IPS-15b (cell line): Measurements from ENCODE around the gene ADAMTS1.
"Not testable (repeated sequence)": the region's sequence is repeated elsewhere in the genome, so short reads cannot be mapped to it uniquely, and the experiment has no call there.

Experiments used
- H3K27me3 ChIP-seq: one replicate; pipeline ENCODE4 v1.6.1; 2013; ENCODE audit warnings: low read length; ENCODE audit not compliant: control insufficient read depth, insufficient read depth
- H3K36me3 ChIP-seq: one replicate; pipeline ENCODE4 v1.6.1; 2013; ENCODE audit warnings: low read length; ENCODE audit not compliant: control insufficient read depth, insufficient read depth
- H3K4me1 ChIP-seq: one replicate; pipeline ENCODE4 v1.6.1; 2013; ENCODE audit warnings: mild to moderate bottlenecking, low read length; ENCODE audit not compliant: control insufficient read depth, insufficient read depth
- H3K4me3 ChIP-seq: one replicate; pipeline ENCODE4 v1.5.1; 2013; ENCODE audit warnings: low read depth, low read length
- H3K9ac ChIP-seq: one replicate; pipeline ENCODE4 v1.6.1; 2013; ENCODE audit warnings: low read depth, mild to moderate bottlenecking, low read length
- H3K9me3 ChIP-seq: one replicate; pipeline ENCODE4 v1.6.1; 2013; ENCODE audit warnings: mild to moderate bottlenecking, low read length; ENCODE audit not compliant: control insufficient read depth, insufficient read depth

The ADAMTS1 gene

DNA sequence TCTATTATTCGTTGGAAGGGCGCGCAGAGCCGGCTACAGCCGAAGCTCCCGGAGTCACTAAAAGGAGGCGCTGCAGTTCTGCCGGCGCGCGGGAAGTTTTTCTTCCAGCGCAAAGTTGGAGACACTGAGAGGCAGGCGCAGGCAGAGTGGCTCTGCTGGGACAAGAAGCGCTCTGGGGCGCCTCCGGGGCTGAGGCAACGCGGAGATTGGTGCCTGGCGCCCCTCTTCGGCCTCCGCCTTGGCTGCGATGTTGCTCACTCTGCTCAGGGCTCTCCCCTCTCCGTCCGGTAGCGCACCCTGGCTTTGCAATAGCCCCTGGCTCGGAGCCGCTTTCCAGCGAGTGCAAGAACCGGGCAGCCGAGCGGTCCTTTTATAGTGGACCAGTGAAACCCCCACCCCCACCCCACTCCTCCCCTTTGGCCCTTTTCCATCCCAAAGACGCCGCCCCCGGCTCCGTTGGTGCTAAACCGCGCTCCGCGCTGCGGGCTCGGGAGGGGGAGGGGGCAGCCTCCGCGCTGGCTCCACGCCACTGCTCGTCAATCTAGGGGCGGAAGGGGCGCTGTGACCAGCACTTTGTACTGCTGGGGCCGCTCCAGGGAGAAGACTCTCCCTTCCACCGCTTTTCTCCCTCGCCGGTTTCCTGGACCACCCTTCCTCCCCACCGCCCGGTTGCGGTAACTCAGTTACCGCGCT, at the start of gene ADAMTS1:
Gene ADAMTS1 (minus strand): TSS at position 344 of the 693 bp plus-strand sequence. CDS start 455 bp downstream, outside the sequence.
- H3K27me3 ChIP-seq: peaks cover 40% of the 10 kb centered on the region
- peaks cover 1% of the 10 kb centered on the region for H3K36me3 ChIP-seq
- H3K9ac ChIP-seq: peak within 1 kb of the TSS; percentile 62
- no peaks in the 10 kb centered on the region for H3K9me3 ChIP-seq
- peaks cover 6% of the 10 kb centered on the region for H3K4me1 ChIP-seq
- H3K4me3 ChIP-seq: peak within 1 kb of the TSS; percentile 73

DNA sequence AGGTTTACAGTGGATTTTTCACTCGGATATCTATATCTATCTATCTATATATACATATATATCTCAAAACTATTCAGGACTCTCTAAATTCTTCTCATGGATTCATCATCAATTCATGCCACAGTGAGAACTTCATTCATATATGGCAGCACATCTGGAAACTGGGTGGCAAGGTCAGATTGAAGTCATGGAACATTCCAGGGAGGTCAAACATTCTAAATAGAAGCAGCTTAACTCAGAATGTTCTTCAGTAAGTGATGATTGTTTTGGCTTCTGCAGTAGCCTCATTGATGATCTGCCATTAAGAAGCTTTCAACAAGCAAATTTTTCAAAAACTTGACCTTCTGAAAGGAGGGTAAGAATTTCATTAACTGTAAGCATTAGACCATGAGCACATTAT, 46.9 kb upstream of the ADAMTS1 start:
- Histone ChIP-seq H3K36me3 (no peaks in the 10 kb centered on the region), H3K4me3 (no peak overlapping the region), H3K9me3 (no peaks in the 10 kb centered on the region), H3K27me3 (no peaks in the 10 kb centered on the region), H3K9ac (no peak overlapping the region), H3K4me1 (no peaks in the 10 kb centered on the region)

DNA sequence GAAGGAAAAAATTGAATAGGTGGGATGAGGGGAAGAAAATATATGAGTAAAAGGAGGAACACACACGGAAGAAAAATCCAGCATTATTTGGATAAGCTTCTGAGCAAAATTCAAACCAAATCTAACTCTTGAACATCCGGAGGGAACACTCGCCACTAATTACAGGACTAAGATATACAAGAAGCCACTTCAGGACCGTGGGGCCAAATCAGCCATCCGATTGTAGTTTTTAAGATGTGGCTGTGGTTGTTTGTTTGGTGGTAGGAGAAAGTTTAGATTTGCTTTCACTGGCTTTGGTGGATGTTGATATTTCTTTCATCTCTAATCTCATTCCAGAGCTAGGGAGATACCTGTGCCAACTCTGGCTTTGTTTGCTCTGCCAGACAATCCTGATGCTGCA, 43.7 kb upstream of the ADAMTS1 start:
- H3K9me3 ChIP-seq: no peaks in the 10 kb centered on the region

DNA sequence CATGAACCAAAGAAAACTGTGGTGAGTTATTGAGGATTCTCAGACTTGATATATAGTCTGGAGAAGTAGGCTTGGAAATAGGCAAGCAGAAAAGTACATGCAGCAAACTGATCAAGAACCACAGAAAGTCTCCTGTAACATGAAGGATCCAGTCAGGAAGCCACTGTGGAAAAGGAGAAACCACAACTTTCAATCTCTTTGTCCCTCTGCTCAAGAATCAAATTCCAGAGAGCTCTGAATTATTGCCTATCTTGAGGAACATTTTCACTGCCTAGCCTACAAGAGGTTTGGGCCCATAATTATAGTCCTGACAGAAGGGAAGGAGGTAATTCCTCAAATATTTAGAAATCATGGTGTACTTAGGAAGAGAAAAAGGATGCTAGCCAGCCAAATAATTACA, 43.0 kb upstream of the ADAMTS1 start:
- no peaks in the 10 kb centered on the region for H3K27me3 ChIP-seq
- no peaks in the 10 kb centered on the region for H3K36me3 ChIP-seq
- H3K4me1 ChIP-seq: no peaks in the 10 kb centered on the region
- H3K9me3 ChIP-seq: no peaks in the 10 kb centered on the region
- no peak overlapping the region for H3K9ac ChIP-seq
- no peak overlapping the region for H3K4me3 ChIP-seq

More for the DNA sequence above, 43.7 kb upstream of the ADAMTS1 start:
- Histone ChIP-seq H3K36me3 (no peaks in the 10 kb centered on the region), H3K4me1 (no peaks in the 10 kb centered on the region), H3K9ac (no peak overlapping the region), H3K27me3 (no peaks in the 10 kb centered on the region), H3K4me3 (no peak overlapping the region)

DNA sequence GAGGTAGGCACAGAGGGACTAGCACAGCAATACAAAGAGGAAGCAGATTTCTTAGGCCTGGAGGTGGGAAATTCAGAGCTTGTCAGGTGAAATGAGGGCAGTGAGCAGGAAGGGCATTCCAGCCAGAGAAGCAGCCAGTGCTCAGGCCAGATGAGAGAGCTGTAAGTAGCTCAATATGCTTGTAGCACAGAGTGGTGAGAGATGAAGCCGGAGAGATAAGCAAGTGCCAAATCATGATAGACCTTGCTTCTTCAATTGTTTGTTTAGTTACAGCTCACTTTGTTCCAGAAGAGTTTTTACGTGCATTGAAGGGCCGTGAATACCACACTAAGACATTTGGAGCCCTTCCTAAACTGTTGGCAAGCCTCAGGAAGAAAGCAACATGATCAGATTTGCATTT, 42.0 kb upstream of the ADAMTS1 start:
- Histone ChIP-seq H3K4me1 (no peaks in the 10 kb centered on the region), H3K9ac (no peak overlapping the region), H3K27me3 (no peaks in the 10 kb centered on the region), H3K9me3 (no peaks in the 10 kb centered on the region), H3K4me3 (no peak overlapping the region), H3K36me3 (no peaks in the 10 kb centered on the region)

DNA sequence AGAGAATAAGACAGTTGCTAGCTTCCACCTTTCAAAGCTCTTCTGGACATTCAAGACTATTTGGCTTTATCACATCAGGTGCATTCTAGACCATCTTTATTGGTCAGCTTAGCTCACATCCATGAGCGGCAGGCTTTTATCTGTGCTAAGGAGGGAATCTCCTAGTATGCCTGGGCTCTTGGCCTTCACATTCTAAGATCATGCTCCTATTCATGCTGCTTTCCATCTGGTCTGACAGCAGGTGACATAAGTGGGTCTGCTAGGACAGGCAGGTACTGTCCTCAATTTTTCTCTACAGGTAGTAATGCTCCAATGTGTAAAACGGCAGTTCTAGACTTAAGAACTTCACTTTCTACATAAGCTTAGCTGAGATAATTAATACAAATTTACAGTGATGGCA, 39.2 kb upstream of the ADAMTS1 start:
- Histone ChIP-seq H3K4me3 (no peak overlapping the region), H3K36me3 (no peaks in the 10 kb centered on the region), H3K9me3 (no peaks in the 10 kb centered on the region), H3K9ac (no peak overlapping the region), H3K4me1 (no peaks in the 10 kb centered on the region), H3K27me3 (no peaks in the 10 kb centered on the region)

DNA sequence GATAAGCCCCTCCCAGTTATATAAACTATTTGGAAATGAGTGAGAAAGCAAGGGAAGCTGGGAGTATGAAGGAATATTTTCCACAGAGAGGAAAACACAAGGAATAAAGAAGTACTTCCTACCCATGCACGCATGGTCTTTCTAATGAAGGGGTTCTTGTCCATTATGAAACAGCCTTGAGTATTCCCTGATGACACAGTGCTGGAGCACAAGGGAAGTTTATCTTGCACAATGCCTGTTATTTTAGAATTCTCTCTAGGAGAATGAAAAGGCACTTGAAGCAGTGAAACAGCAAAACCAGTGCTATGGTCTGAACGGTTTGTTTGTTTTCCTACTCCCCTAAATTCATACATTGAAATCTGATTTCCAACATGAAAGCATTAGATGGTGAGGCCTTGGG, 38.6 kb upstream of the ADAMTS1 start:
- H3K9ac ChIP-seq: no peak overlapping the region
- no peaks in the 10 kb centered on the region for H3K27me3 ChIP-seq
- no peaks in the 10 kb centered on the region for H3K9me3 ChIP-seq
- H3K4me1 ChIP-seq: no peaks in the 10 kb centered on the region
- no peak overlapping the region for H3K4me3 ChIP-seq
- no peaks in the 10 kb centered on the region for H3K36me3 ChIP-seq

DNA sequence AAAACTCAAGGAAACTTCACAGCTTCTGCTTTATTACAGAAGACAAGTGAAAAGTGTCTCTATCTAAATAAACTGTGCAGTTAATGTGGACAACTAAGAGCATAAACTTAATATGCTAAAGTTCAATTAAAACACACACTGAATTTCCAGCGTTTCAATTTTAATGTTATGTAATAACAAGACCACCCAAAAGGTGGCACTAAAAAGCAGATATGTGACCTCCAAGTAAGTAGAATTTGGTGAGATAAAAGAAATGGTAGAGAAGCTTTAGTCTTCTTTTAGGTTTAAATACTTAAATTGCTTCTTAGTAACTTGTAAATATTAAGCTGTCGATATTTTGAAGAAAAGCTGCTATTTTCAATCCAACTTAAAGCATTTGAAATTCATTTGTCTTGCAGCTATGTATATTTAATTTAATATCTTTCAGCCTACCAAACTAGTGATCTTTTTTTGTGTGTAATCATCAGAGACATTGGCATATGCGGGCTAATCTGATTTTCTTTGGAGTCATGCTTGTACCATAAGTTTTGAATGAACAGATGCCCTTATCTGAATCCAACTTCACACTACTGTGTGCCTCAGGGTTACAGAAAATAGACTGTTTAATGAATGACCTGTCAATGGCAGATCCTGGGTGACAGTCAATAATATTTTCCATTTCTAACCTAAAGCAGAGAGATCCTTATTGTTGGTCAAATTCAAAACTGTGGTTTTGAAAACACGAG, 36.5 kb upstream of the ADAMTS1 start:
- Histone ChIP-seq H3K4me3 (no peak overlapping the region), H3K9ac (peak overlapping the region; percentile 2), H3K9me3 (no peaks in the 10 kb centered on the region), H3K36me3 (no peaks in the 10 kb centered on the region), H3K27me3 (no peaks in the 10 kb centered on the region), H3K4me1 (no peaks in the 10 kb centered on the region)

DNA sequence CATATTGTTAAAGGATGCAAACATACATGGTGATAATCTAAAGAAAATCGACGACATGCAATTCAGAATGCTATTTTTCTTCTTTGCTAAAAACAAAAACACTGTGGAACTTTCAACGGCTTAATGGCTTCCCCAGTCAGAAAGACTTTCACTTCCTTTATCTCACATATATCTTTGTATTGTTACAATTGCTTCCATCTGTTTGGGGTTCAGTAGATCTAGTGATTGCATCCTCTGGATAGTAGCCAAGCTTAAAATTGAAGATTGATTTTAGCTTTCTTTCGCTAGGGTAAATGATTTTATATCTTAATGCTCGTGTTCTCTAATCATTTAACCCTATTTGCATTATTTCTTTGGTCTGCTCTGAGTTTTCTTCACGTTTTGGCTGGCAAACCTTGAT, 31.8 kb upstream of the ADAMTS1 start:
- Histone ChIP-seq H3K9ac (no peak overlapping the region), H3K27me3 (no peaks in the 10 kb centered on the region), H3K36me3 (no peaks in the 10 kb centered on the region), H3K4me1 (no peaks in the 10 kb centered on the region), H3K9me3 (no peaks in the 10 kb centered on the region), H3K4me3 (no peak overlapping the region)

DNA sequence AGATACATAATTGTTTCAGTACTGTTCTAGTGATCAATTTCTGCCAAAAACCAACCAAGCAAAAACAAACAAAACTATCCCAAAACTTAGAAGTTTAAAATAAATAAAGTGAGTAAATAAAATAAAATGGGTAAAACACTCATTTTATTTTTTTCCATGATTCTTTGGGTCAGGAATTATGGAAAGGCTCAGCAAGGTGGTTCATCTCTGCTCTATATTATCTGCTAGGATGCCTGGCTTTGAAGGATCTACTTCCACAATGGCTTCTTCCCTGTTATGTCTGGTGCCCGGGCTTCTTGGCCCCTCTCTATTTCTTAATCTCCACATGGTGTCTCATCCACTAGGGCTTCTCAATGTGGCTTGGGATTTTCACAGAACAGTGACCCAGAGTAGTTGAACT, 29.1 kb upstream of the ADAMTS1 start:
- Histone ChIP-seq H3K9me3 (no peaks in the 10 kb centered on the region), H3K27me3 (no peaks in the 10 kb centered on the region), H3K9ac (no peak overlapping the region), H3K4me1 (no peaks in the 10 kb centered on the region), H3K4me3 (no peak overlapping the region), H3K36me3 (no peaks in the 10 kb centered on the region)

DNA sequence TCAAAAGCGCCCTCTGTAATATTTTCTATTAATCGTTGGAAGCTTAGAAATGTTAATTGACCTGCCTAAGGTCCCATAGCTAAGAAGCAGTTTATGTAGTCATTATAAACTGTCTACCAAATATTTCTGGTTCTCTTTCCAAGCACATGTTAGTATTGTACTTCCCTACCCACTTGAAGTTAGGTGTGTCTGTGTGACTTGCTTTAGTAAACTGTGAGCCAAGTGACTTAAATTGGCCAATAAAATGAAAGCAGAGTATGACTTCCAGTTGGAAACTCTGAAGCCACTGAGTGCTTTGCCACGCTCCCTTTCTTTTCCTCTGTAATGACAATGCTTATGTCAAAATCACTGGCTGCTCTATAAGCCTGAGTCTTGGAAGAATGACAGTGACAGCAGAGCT, 20.6 kb upstream of the ADAMTS1 start:
- H3K27me3 ChIP-seq: no peaks in the 10 kb centered on the region
- no peaks in the 10 kb centered on the region for H3K36me3 ChIP-seq

DNA sequence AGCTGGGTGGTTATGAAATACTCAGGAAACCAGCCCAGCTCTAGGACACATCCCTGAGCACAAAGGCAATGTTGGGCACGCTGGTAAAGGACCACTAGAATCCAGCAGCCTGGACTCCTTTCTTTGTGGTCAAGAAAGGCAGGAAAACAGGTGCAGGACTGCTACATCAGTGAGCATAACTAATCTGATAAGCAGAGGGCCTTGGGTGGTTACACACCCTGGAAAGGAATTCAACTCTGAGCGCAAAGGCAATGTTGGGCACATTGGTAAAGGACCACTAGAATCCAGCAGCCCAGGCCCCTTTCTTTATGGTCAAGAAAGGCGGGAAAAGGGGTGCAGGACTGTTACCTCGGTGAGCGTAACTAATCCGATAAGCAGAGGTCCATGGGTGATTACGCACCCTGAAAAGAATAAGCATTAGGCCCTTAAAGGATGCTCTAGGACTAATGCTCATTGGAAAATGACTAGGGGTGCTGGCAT, 11.7 kb upstream of the ADAMTS1 start:
- H3K27me3 ChIP-seq, H3K9me3 ChIP-seq, H3K4me1 ChIP-seq, H3K9ac ChIP-seq, H3K36me3 ChIP-seq, H3K4me3 ChIP-seq: not testable (repeated sequence)

More for the DNA sequence above, 20.6 kb upstream of the ADAMTS1 start:
- Histone ChIP-seq H3K4me3 (no peak overlapping the region), H3K4me1 (peaks cover 4% of the 10 kb centered on the region), H3K9me3 (no peaks in the 10 kb centered on the region), H3K9ac (no peak overlapping the region)
